ENCODE data around the gene MUC5AC.

DNA sequence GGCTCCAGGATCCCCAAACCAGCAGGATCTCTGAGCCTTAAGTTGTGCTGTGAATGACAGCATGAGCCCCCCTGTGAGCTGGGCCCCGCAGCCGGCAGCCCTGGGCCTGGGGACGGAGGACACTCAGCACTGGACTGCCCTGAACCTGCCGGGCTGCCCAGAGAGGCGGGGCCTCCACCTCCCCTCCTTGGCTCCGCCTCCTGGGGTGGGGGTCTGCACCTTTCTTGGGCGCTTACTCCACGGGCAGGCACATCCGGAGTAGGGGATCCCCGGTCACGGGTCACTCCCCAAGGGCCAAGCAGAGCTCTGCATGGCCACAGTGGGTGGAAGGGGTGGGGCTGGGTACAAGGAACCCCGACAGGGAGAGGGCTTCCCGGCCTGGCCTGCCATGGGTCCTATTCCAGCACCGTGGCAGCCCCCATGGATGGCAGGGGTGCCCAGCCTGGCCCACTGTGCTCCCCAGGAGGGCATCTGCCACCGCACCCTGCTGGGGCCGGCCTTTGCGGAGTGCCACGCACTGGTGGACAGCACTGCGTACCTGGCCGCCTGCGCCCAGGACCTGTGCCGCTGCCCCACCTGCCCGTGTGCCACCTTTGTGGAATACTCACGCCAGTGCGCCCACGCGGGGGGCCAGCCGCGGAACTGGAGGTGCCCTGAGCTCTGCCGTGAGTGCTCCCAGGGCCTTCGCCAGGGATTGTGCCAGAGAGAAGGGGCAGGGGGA lies 70.5 kb downstream of the MUC5AC start:
- TF ChIP-seq, protein P1, sequence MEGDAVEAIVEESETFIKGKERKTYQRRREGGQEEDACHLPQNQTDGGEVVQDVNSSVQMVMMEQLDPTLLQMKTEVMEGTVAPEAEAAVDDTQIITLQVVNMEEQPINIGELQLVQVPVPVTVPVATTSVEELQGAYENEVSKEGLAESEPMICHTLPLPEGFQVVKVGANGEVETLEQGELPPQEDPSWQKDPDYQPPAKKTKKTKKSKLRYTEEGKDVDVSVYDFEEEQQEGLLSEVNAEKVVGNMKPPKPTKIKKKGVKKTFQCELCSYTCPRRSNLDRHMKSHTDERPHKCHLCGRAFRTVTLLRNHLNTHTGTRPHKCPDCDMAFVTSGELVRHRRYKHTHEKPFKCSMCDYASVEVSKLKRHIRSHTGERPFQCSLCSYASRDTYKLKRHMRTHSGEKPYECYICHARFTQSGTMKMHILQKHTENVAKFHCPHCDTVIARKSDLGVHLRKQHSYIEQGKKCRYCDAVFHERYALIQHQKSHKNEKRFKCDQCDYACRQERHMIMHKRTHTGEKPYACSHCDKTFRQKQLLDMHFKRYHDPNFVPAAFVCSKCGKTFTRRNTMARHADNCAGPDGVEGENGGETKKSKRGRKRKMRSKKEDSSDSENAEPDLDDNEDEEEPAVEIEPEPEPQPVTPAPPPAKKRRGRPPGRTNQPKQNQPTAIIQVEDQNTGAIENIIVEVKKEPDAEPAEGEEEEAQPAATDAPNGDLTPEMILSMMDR (IDR thresholded peaks at IDR 0.05; ENCODE audit: low read depth, low read length), result no peak
- TF ChIP-seq EZH2phosphoT487 (IDR thresholded peaks at IDR 0.05; ENCODE audit: low read depth), result no peak
